H9 (cell line): ENCODE data around the gene PPP1R9A. TPM values are rescaled to one million over a fixed set of nuclear protein-coding genes. Genes with fewer than 3 reads are reported as not detected.

ENCODE experiments used
- DNase-seq: peaks from one replicate; pipeline ENCODE4 v3.0.0-alpha.2; 2017
- H2AFZ ChIP-seq: one replicate; pipeline ENCODE4 v1.6.1; 2013; ENCODE audit warnings: mild to moderate bottlenecking, low read length, control low read depth, moderate library complexity
- H2AK5ac ChIP-seq: 2 replicates; pipeline ENCODE4 v1.6.1; 2013; ENCODE audit warnings: low read length, control low read depth, mixed read lengths; ENCODE audit not compliant: insufficient read length
- H2BK120ac ChIP-seq: one replicate; pipeline ENCODE4 v1.6.1; 2013; ENCODE audit warnings: low read depth, mild to moderate bottlenecking, low read length, control low read depth, inconsistent platforms; ENCODE audit not compliant: poor library complexity, severe bottlenecking
- H2BK12ac ChIP-seq: 2 replicates; pipeline ENCODE4 v1.6.1; 2013; ENCODE audit warnings: low read length, control low read depth, mixed read lengths, low read depth; ENCODE audit not compliant: insufficient read length
- H2BK15ac ChIP-seq: 2 replicates; pipeline ENCODE4 v1.6.1; 2013; ENCODE audit warnings: low read depth, low read length, control low read depth
- H2BK20ac ChIP-seq: one replicate; pipeline ENCODE4 v1.6.1; 2013; ENCODE audit warnings: low read depth, mild to moderate bottlenecking, low read length, control low read depth, inconsistent platforms; ENCODE audit not compliant: poor library complexity, severe bottlenecking
- H2BK5ac ChIP-seq: 2 replicates; pipeline ENCODE4 v1.6.1; 2013; ENCODE audit warnings: low read length, control low read depth, mixed read lengths; ENCODE audit not compliant: insufficient read length
- H3K14ac ChIP-seq: 2 replicates; pipeline ENCODE4 v1.6.1; 2013; ENCODE audit warnings: low read length, control low read depth; ENCODE audit not compliant: insufficient read depth
- H3K18ac ChIP-seq: 2 replicates; pipeline ENCODE4 v1.6.1; 2013; ENCODE audit warnings: low read depth, mild to moderate bottlenecking, mixed read lengths, low read length, control low read depth; ENCODE audit not compliant: insufficient read length
- H3K23ac ChIP-seq: 2 replicates; pipeline ENCODE4 v1.6.1; 2013; ENCODE audit warnings: low read length, control low read depth, mixed read lengths, low read depth; ENCODE audit not compliant: insufficient read length
- H3K23me2 ChIP-seq: 2 replicates; pipeline ENCODE4 v1.6.1; 2013; ENCODE audit warnings: low read depth, mild to moderate bottlenecking, mixed read lengths, low read length, control low read depth; ENCODE audit not compliant: insufficient read length, poor library complexity, severe bottlenecking
- H3K27ac ChIP-seq: 2 replicates; pipeline ENCODE4 v1.5.1; 2013; ENCODE audit warnings: low read length, control low read depth, mixed read lengths, low read depth; ENCODE audit not compliant: insufficient read length
- H3K27me3 ChIP-seq: 2 replicates; pipeline ENCODE4 v1.6.1; 2013; ENCODE audit warnings: low read length, control low read depth, inconsistent platforms; ENCODE audit not compliant: insufficient read depth
- H3K4ac ChIP-seq: 2 replicates; pipeline ENCODE4 v1.6.1; 2013; ENCODE audit warnings: low read depth, mild to moderate bottlenecking, control low read depth, inconsistent platforms, low read length, moderate library complexity
- H3K4me1 ChIP-seq: 2 replicates; pipeline ENCODE4 v1.6.1; 2013; ENCODE audit warnings: low read length, control low read depth, inconsistent platforms; ENCODE audit not compliant: insufficient read depth
- H3K4me2 ChIP-seq: 2 replicates; pipeline ENCODE4 v1.6.1; 2013; ENCODE audit warnings: low read length, control low read depth, mixed read lengths; ENCODE audit not compliant: insufficient read length, insufficient read depth
- H3K56ac ChIP-seq: 2 replicates; pipeline ENCODE4 v1.6.1; 2013; ENCODE audit warnings: low read depth, mild to moderate bottlenecking, mixed read lengths, low read length, control low read depth; ENCODE audit not compliant: insufficient read length
- H3K79me1 ChIP-seq: 2 replicates; pipeline ENCODE4 v1.6.1; 2013; ENCODE audit warnings: low read depth, mild to moderate bottlenecking, moderate library complexity, low read length, control low read depth, inconsistent platforms; ENCODE audit not compliant: insufficient read depth, poor library complexity, severe bottlenecking
- H3K79me2 ChIP-seq: 2 replicates; pipeline ENCODE4 v1.6.1; 2013; ENCODE audit warnings: low read length, control low read depth, inconsistent platforms; ENCODE audit not compliant: insufficient read depth
- H3K9ac ChIP-seq: 2 replicates; pipeline ENCODE4 v1.6.1; 2013; ENCODE audit warnings: low read length, control low read depth, mixed read lengths; ENCODE audit not compliant: insufficient read length; ENCODE audit errors: extremely low read depth
- H3K9me3 ChIP-seq: one replicate; pipeline ENCODE4 v1.6.1; 2013; ENCODE audit warnings: low read depth, low read length, inconsistent platforms; ENCODE audit not compliant: control insufficient read depth
- H3T11ph ChIP-seq: one replicate; pipeline ENCODE4 v1.6.1; 2013; ENCODE audit warnings: mild to moderate bottlenecking, low read length, control low read depth, inconsistent platforms
- H4K20me1 ChIP-seq: one replicate; pipeline ENCODE4 v1.6.1; 2013; ENCODE audit not compliant: control insufficient read depth, insufficient read length, insufficient read depth
- H4K5ac ChIP-seq: 2 replicates; pipeline ENCODE4 v1.6.1; 2013; ENCODE audit warnings: low read depth, mild to moderate bottlenecking, mixed read lengths, low read length, control low read depth; ENCODE audit not compliant: insufficient read length
- H4K8ac ChIP-seq: replicated peaks from 2 replicates; pipeline ENCODE4 v1.6.1; 2013; ENCODE audit warnings: low read length, control low read depth, mixed read lengths, low read depth; ENCODE audit not compliant: insufficient read length
- H4K91ac ChIP-seq: 2 replicates; pipeline ENCODE4 v1.6.1; 2013; ENCODE audit warnings: low read depth, mild to moderate bottlenecking, moderate library complexity, mixed read lengths, low read length, control low read depth; ENCODE audit not compliant: insufficient read length
- H3K27ac Mint-ChIP-seq, 3 experiments: 2 replicates in 2 of 3; 3 replicates in 1 of 3; pipeline ENCODE4 v1.8.0; 2020 to 2021; ENCODE audit warnings: mixed read lengths in 3 of 3, mild to moderate bottlenecking in 1 of 3, moderate library complexity in 1 of 3
- H3K27me3 Mint-ChIP-seq: 2 replicates; pipeline ENCODE4 v1.8.0; 2021; ENCODE audit warnings: low read depth, mild to moderate bottlenecking, moderate library complexity, mixed read lengths
- H3K36me3 Mint-ChIP-seq, 3 experiments: 2 replicates in 2 of 3; 3 replicates in 1 of 3; pipeline ENCODE4 v1.8.0; 2020 to 2021; ENCODE audit warnings: low read depth in 3 of 3, mixed read lengths in 3 of 3; ENCODE audit not compliant: insufficient read depth in 1 of 3
- H3K4me1 Mint-ChIP-seq, 2 experiments: 2 replicates each; pipeline ENCODE4 v1.8.0; 2020; ENCODE audit warnings: mixed read lengths in 2 of 2
- H3K4me3 Mint-ChIP-seq, 2 experiments: 2 replicates in 1 of 2; 3 replicates in 1 of 2; pipeline ENCODE4 v1.8.0; 2020 to 2021; ENCODE audit warnings: mild to moderate bottlenecking in 2 of 2, mixed read lengths in 2 of 2, moderate library complexity in 1 of 2
- H3K9me3 Mint-ChIP-seq, 2 experiments: 2 replicates in 1 of 2; 3 replicates in 1 of 2; pipeline ENCODE4 v1.8.0; 2020; ENCODE audit warnings: mild to moderate bottlenecking in 2 of 2, mixed read lengths in 2 of 2, moderate library complexity in 1 of 2
- CTCF ChIP-seq: fragments of 200-600 bp; sonication (generic); conservative IDR thresholded peaks from 3 replicates; pipeline ENCODE4 v1.8.0; 2021; ENCODE audit warnings: antibody characterized with exemption, mild to moderate bottlenecking
- WGBS: extraction: QIAGEN DNeasy Blood & Tissue Kit; methylation state at CpG from one replicate; pipeline ENCODE4 v1.1.7; 2013; ENCODE audit warnings: missing lambda C conversion rate, low lambda C conversion rate, mixed read lengths; ENCODE audit not compliant: insufficient read length; ENCODE audit errors: extremely low coverage; 5-methylcytosine and 5-hydroxymethylcytosine counted together
- total RNA-seq: library from RNA; stranded (reverse); gene quantifications from 2 replicates; pipeline ENCODE4 v1.2.1, GENCODE V29; 2021

Gene PPP1R9A
- total RNA-seq, 1 experiment from 2014 or later: 17.0 TPM

DNA sequence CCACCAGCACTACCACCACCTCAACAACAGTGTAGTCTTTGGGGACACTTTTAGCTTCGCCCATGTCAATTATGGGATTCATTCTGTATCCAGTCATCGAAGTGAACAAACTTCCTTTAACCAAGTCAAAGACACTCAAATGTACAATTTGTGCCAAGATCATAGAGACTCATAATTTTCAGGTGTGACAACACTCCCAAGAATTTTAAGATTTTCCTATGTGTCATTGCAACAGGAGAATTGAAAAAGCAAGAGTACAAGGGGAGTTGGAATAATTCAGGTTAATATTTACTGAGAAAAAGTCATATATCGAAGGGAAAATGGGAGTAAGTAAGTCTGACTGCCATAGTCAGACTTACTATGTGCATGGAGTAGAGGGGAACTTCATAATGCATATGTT, 390.7 kb downstream of the PPP1R9A start:
- H3K27ac Mint-ChIP-seq: no peak overlapping the region

More for the DNA sequence above, 390.7 kb downstream of the PPP1R9A start:
- Histone ChIP-seq H3K27ac (no peak overlapping the region), H3K9me3 (no peaks in the 10 kb centered on the region), H3K4me1 (no peaks in the 10 kb centered on the region), H3K14ac (no peak overlapping the region), H3K4me2 (no peak overlapping the region), H4K5ac (no peak overlapping the region), H3K79me2 (no peaks in the 10 kb centered on the region), H3K27me3 (no peaks in the 10 kb centered on the region), H3K18ac (no peak overlapping the region), H3K9ac (no peak overlapping the region), H4K8ac (no peak overlapping the region), H2BK5ac (no peak overlapping the region), H2BK15ac (no peak overlapping the region), H4K91ac (no peak overlapping the region), H3K23me2 (no peaks in the 10 kb centered on the region), H3K79me1 (no peaks in the 10 kb centered on the region), H2AK5ac (no peak overlapping the region), H2BK20ac (no peak overlapping the region), H4K20me1 (no peaks in the 10 kb centered on the region), H2BK120ac (no peak overlapping the region), H3K4ac (no peak overlapping the region), H3T11ph (no peak overlapping the region), H2AFZ (no peak overlapping the region), H2BK12ac (no peak overlapping the region), H3K23ac (no peak overlapping the region), H3K56ac (no peak overlapping the region)
- Mint-ChIP-seq H3K27me3 (no peaks in the 10 kb centered on the region), H3K4me1 (peaks cover 0 to 8% of the 10 kb centered on the region in 2 experiments; a peak in 2 of 4 replicates), H3K9me3 (no peaks in the 10 kb centered on the region), H3K4me3 (no peak overlapping the region), H3K36me3 (no peaks in the 10 kb centered on the region)
- no peak for DNase-seq
- no CpG with 5 or more reads among the region's 3 CpGs for WGBS
- no peak for TF ChIP-seq CTCF
